ENCODE measurements around the gene LRRC2. TPM values are rescaled to one million over a fixed set of nuclear protein-coding genes. Genes with fewer than 3 reads are reported as not detected.

The LRRC2 gene
- total and polyA plus RNA-seq, 9 of the 15 experiments (the other 6 are each of a cell fraction or from before 2014, with no cell fraction given) = 0.01 to 0.04 (median 0.03) TPM; not detected in 5

DNA sequence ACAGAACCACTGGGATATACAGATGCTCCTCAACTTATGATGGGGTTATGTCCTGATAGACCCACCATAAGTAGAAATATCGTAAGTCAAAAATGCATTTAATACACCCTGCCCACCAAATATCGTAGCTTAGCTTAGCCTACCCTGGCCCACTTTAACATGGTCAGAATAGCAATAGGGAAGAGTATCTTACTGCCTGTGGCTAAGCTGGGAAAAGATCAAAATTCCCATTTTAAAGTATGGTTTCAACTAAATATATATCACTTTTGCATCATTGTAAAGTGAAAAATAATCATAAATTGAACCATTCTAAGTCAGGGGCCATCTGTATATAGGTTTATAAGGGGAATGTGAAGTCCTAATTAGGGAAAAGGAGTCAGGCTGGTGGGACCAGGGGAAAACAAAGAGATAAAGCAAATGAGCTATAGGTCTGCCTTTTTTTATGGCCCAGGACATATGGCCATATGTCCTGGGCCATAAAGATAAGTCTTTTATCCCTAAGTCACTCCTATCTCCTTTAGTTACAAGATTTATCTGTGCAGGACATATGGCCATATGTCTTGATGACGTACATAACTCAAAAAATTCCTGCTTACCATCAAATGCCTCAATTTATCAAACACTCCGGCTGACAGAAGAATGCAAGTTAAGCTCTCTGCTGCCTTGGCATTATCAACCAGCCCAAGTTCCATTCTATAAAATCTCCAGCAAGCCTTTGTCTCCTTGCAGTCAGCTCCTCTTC is 57.1 kb downstream of the LRRC2 start (continued):
- no peak for TF ChIP-seq PCBP1 (IDR thresholded peaks at IDR 0.05; ENCODE audit: low read depth, low read length, poor library complexity, severe bottlenecking)
- no peak for TF ChIP-seq SAP30 (IDR thresholded peaks at IDR 0.05; ENCODE audit: borderline replicate concordance, insufficient read depth, low read depth, low read length, poor library complexity, severe bottlenecking)
- TF ChIP-seq SIN3B (IDR thresholded peaks at IDR 0.05; ENCODE audit: low read depth) = no peak
- peak; percentile 56 to 94; a peak in 3 of 4 replicates for TF ChIP-seq HDAC1 (IDR thresholded peaks at IDR 0.05)
- peak; percentile 90 for TF ChIP-seq ZKSCAN8 (CRISPR knock-in tag; IDR thresholded peaks at IDR 0.05)
- TF ChIP-seq CHD4 (IDR thresholded peaks at IDR 0.05; ENCODE audit: insufficient read depth, insufficient replicate concordance, low read depth, low read length, poor library complexity, severe bottlenecking) = peak; percentile 24
- TF ChIP-seq, protein P1, sequence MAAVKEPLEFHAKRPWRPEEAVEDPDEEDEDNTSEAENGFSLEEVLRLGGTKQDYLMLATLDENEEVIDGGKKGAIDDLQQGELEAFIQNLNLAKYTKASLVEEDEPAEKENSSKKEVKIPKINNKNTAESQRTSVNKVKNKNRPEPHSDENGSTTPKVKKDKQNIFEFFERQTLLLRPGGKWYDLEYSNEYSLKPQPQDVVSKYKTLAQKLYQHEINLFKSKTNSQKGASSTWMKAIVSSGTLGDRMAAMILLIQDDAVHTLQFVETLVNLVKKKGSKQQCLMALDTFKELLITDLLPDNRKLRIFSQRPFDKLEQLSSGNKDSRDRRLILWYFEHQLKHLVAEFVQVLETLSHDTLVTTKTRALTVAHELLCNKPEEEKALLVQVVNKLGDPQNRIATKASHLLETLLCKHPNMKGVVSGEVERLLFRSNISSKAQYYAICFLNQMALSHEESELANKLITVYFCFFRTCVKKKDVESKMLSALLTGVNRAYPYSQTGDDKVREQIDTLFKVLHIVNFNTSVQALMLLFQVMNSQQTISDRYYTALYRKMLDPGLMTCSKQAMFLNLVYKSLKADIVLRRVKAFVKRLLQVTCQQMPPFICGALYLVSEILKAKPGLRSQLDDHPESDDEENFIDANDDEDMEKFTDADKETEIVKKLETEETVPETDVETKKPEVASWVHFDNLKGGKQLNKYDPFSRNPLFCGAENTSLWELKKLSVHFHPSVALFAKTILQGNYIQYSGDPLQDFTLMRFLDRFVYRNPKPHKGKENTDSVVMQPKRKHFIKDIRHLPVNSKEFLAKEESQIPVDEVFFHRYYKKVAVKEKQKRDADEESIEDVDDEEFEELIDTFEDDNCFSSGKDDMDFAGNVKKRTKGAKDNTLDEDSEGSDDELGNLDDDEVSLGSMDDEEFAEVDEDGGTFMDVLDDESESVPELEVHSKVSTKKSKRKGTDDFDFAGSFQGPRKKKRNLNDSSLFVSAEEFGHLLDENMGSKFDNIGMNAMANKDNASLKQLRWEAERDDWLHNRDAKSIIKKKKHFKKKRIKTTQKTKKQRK (IDR thresholded peaks at IDR 0.05; ENCODE audit: borderline replicate concordance, low read depth, low read length) = no peak
- TF ChIP-seq, protein P2, sequence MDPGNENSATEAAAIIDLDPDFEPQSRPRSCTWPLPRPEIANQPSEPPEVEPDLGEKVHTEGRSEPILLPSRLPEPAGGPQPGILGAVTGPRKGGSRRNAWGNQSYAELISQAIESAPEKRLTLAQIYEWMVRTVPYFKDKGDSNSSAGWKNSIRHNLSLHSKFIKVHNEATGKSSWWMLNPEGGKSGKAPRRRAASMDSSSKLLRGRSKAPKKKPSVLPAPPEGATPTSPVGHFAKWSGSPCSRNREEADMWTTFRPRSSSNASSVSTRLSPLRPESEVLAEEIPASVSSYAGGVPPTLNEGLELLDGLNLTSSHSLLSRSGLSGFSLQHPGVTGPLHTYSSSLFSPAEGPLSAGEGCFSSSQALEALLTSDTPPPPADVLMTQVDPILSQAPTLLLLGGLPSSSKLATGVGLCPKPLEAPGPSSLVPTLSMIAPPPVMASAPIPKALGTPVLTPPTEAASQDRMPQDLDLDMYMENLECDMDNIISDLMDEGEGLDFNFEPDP (CRISPR knock-in tag; IDR thresholded peaks at IDR 0.05) = no peak
- TF ChIP-seq ZNF146 (CRISPR knock-in tag; IDR thresholded peaks at IDR 0.05; ENCODE audit: unreplicated experiment) = no peak
- TF ChIP-seq, protein P3, sequence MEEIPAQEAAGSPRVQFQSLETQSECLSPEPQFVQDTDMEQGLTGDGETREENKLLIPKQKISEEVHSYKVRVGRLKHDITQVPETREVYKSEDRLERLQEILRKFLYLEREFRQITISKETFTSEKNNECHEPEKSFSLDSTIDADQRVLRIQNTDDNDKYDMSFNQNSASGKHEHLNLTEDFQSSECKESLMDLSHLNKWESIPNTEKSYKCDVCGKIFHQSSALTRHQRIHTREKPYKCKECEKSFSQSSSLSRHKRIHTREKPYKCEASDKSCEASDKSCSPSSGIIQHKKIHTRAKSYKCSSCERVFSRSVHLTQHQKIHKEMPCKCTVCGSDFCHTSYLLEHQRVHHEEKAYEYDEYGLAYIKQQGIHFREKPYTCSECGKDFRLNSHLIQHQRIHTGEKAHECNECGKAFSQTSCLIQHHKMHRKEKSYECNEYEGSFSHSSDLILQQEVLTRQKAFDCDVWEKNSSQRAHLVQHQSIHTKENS (CRISPR knock-in tag; IDR thresholded peaks at IDR 0.05) = no peak
- TF ChIP-seq, protein P4, sequence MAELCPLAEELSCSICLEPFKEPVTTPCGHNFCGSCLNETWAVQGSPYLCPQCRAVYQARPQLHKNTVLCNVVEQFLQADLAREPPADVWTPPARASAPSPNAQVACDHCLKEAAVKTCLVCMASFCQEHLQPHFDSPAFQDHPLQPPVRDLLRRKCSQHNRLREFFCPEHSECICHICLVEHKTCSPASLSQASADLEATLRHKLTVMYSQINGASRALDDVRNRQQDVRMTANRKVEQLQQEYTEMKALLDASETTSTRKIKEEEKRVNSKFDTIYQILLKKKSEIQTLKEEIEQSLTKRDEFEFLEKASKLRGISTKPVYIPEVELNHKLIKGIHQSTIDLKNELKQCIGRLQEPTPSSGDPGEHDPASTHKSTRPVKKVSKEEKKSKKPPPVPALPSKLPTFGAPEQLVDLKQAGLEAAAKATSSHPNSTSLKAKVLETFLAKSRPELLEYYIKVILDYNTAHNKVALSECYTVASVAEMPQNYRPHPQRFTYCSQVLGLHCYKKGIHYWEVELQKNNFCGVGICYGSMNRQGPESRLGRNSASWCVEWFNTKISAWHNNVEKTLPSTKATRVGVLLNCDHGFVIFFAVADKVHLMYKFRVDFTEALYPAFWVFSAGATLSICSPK (IDR thresholded peaks at IDR 0.05; ENCODE audit: borderline replicate concordance) = 0 out of 2 replicates have a peak, but pooled peaks have one; percentile 82
- no peak for TF ChIP-seq ZNF699 (CRISPR knock-in tag; IDR thresholded peaks at IDR 0.05; ENCODE audit: insufficient replicate concordance)
- TF ChIP-seq PML (IDR thresholded peaks at IDR 0.05; ENCODE audit: low read length) = peak; percentile 99
- TF ChIP-seq SOX6 (IDR thresholded peaks at IDR 0.05) = peak; percentile 99
- no peak for TF ChIP-seq ZNF764 (CRISPR knock-in tag; IDR thresholded peaks at IDR 0.05; ENCODE audit: low read depth)
- no peak for TF ChIP-seq FOXJ3 (CRISPR knock-in tag; IDR thresholded peaks at IDR 0.05)
